NCI-H774 (cell line): ENCODE data around the gene SLC38A6.
"Not testable (repeated sequence)": the region's sequence is repeated elsewhere in the genome, so short reads cannot be mapped to it uniquely, and the experiment has no call there.

Source experiments
- DNase-seq: peaks from one replicate; lab custom pipeline; 2025; lab: John Stamatoyannopoulos, UW

SLC38A6 gene

GRCh38 chr14:61063461-61063860 lies 82.4 kb downstream of the SLC38A6 start:
- DNase-seq = no peak

- DNase-seq = no peak
Observed at GRCh38 chr14:61064210-61064609, 83.2 kb downstream of the SLC38A6 start.

GRCh38 chr14:61064856-61065255 lies 83.8 kb downstream of the SLC38A6 start:
- no peak for DNase-seq

- DNase-seq = peak; percentile 8
Observed at GRCh38 chr14:61065656-61066055, 84.6 kb downstream of the SLC38A6 start.

- DNase-seq = not testable (repeated sequence)
Observed at GRCh38 chr14:61072442-61072841, 91.4 kb downstream of the SLC38A6 start.

GRCh38 chr14:61074852-61075251 lies 93.8 kb downstream of the SLC38A6 start:
- no peak for DNase-seq

GRCh38 chr14:61076556-61076955 lies 95.5 kb downstream of the SLC38A6 start:
- peak; percentile 63 for DNase-seq

- no peak for DNase-seq
Observed at GRCh38 chr14:61077437-61077836, 96.4 kb downstream of the SLC38A6 start.

GRCh38 chr14:61077951-61078720 lies 97.1 kb downstream of the SLC38A6 start:
- no peak for DNase-seq

GRCh38 chr14:61080591-61081010 lies 99.6 kb downstream of the SLC38A6 start:
- DNase-seq = no peak

GRCh38 chr14:61088081-61088480 lies 107.0 kb downstream of the SLC38A6 start:
- DNase-seq = no peak

GRCh38 chr14:61089126-61089750 lies 108.2 kb downstream of the SLC38A6 start:
- no peak for DNase-seq

GRCh38 chr14:61090432-61091216 lies 109.6 kb downstream of the SLC38A6 start:
- DNase-seq = no peak

- DNase-seq = no peak
Observed at GRCh38 chr14:61091657-61092273, 110.7 kb downstream of the SLC38A6 start.

GRCh38 chr14:61098096-61098495 lies 117.1 kb downstream of the SLC38A6 start:
- not testable (repeated sequence) for DNase-seq

GRCh38 chr14:61098721-61099120 lies 117.7 kb downstream of the SLC38A6 start:
- no peak for DNase-seq

- no peak for DNase-seq
Observed at GRCh38 chr14:61099216-61099835, 118.3 kb downstream of the SLC38A6 start.

GRCh38 chr14:61101803-61102548 lies 120.9 kb downstream of the SLC38A6 start:
- no peak for DNase-seq
